Erythroblast (primary cell): ENCODE data around the gene PASK.

ENCODE experiments used
- DNase-seq, 2 experiments: peaks; one replicate each; lab custom pipeline; 2025; lab: John Stamatoyannopoulos, UW
- GATA1 ChIP-seq: IDR thresholded peaks from 2 replicates; pipeline ENCODE4 v1.6.1; 2011; ENCODE audit warnings: low read depth, mild to moderate bottlenecking, control low read depth, low read length, moderate library complexity
- POLR2A ChIP-seq: IDR thresholded peaks from 2 replicates; pipeline ENCODE4 v1.6.1; 2011; ENCODE audit warnings: mild to moderate bottlenecking, low read length

The PASK gene

GRCh38 chr2:241187918-241188234 lies 38.6 kb upstream of the PASK start:
- DNase-seq, result no peak
- TF ChIP-seq POLR2A (no peak), GATA1 (no peak)

- no peak for DNase-seq
Measured at GRCh38 chr2:241187101-241187917, 38.0 kb upstream of the PASK start.

GRCh38 chr2:241185961-241186360 lies 36.7 kb upstream of the PASK start:
- TF ChIP-seq POLR2A, result no peak
- TF ChIP-seq GATA1, result no peak
- no peak for DNase-seq

More at GRCh38 chr2:241187101-241187917, 38.0 kb upstream of the PASK start:
- TF ChIP-seq POLR2A, result no peak
- no peak for TF ChIP-seq GATA1

GRCh38 chr2:241184901-241185300 lies 35.6 kb upstream of the PASK start:
- TF ChIP-seq POLR2A (no peak), GATA1 (no peak)
- no peak for DNase-seq

- DNase-seq, result no peak
- TF ChIP-seq POLR2A (no peak), GATA1 (no peak)
Measured at GRCh38 chr2:241183221-241183620, 33.9 kb upstream of the PASK start.

GRCh38 chr2:241182531-241183133 lies 33.4 kb upstream of the PASK start:
- TF ChIP-seq GATA1 (no peak), POLR2A (no peak)
- no peak for DNase-seq

GRCh38 chr2:241182126-241182525 lies 32.9 kb upstream of the PASK start:
- DNase-seq, result no peak
- TF ChIP-seq POLR2A, result no peak

GRCh38 chr2:241180495-241180894 lies 31.2 kb upstream of the PASK start:
- TF ChIP-seq GATA1 (no peak), POLR2A (no peak)
- DNase-seq, result no peak

- no peak for DNase-seq
- TF ChIP-seq POLR2A (no peak), GATA1 (no peak)
Measured at GRCh38 chr2:241179899-241180298, 30.6 kb upstream of the PASK start.

GRCh38 chr2:241178961-241179360 lies 29.7 kb upstream of the PASK start:
- TF ChIP-seq POLR2A (no peak), GATA1 (no peak)
- DNase-seq, result no peak

GRCh38 chr2:241177526-241178334 lies 28.5 kb upstream of the PASK start:
- DNase-seq, result no peak
- TF ChIP-seq GATA1, result no peak
- no peak for TF ChIP-seq POLR2A

- DNase-seq, result no peak
- TF ChIP-seq POLR2A, result no peak
- no peak for TF ChIP-seq GATA1
Measured at GRCh38 chr2:241173557-241173956, 24.3 kb upstream of the PASK start.

GRCh38 chr2:241168366-241168765 lies 19.1 kb upstream of the PASK start:
- no peak for DNase-seq
- TF ChIP-seq POLR2A (no peak), GATA1 (no peak)

- TF ChIP-seq POLR2A, result no peak
- TF ChIP-seq GATA1, result no peak
- DNase-seq, result no peak
Measured at GRCh38 chr2:241163601-241164118, 14.4 kb upstream of the PASK start.
